Thoracic aorta (tissue), 2 donors: ENCODE results near the gene PKP4. TPM values are rescaled to one million over a fixed set of nuclear protein-coding genes. Genes with fewer than 3 reads are reported as not detected.
"Not testable (repeated sequence)": the region's sequence is repeated elsewhere in the genome, so short reads cannot be mapped to it uniquely, and the experiment has no call there.

Source experiments
- ATAC-seq: fragments of 150-250 bp; one replicate; pipeline ENCODE4 v1.8.0; 2017; ENCODE audit warnings: low read depth; ENCODE audit not compliant: insufficient number of reproducible peaks, low FRiP score
- DNase-seq: peaks from one replicate; pipeline ENCODE4 v3.0.0-alpha.2; 2020; ENCODE audit warnings: low spot score
- H3K27ac ChIP-seq, 2 donors: fragments of 200-600 bp; sonication (generic); 1 replicate in 1 of 2; 2 replicates in 1 of 2; pipeline ENCODE4 v1.5.1; 2016; ENCODE audit warnings: mild to moderate bottlenecking in 2 of 2, moderate library complexity in 2 of 2
- H3K27me3 ChIP-seq: fragments of 200-600 bp; sonication (generic); replicated peaks from 2 replicates; pipeline ENCODE4 v1.6.0; 2016; ENCODE audit warnings: mild to moderate bottlenecking; ENCODE audit not compliant: insufficient read depth
- H3K36me3 ChIP-seq: fragments of 200-600 bp; sonication (generic); one replicate; pipeline ENCODE4 v1.5.1; 2016
- H3K4me1 ChIP-seq, 2 donors: fragments of 200-600 bp; sonication (generic); 1 replicate in 1 of 2; 2 replicates in 1 of 2; pipeline versions ENCODE4 v1.5.1 to v1.6.0; 2016; ENCODE audit warnings: low read depth in 2 of 2, mild to moderate bottlenecking in 1 of 2; ENCODE audit not compliant: control insufficient read depth in 1 of 2
- H3K4me3 ChIP-seq: fragments of 200-600 bp; sonication (generic); 2 replicates; pipeline ENCODE4 v1.5.1; 2016; ENCODE audit warnings: mild to moderate bottlenecking
- H3K9me3 ChIP-seq: fragments of 200-600 bp; sonication (generic); 2 replicates; pipeline ENCODE4 v1.5.1; 2016
- CTCF ChIP-seq: fragments of 200-600 bp; sonication (generic); IDR thresholded peaks from one replicate; pipeline ENCODE4 v1.5.1; 2019; ENCODE audit warnings: antibody characterized with exemption
- total RNA-seq, 2 donors: library from RNA; depleted of rRNA; stranded (reverse); fragments of >200 nt; gene quantifications; one replicate each; pipeline versions ENCODE4 v1.1.0 to v1.2.3, GENCODE V29; 2016

The PKP4 gene
- total RNA-seq, 2 donors from 2014 or later: 28.0 to 49.1 TPM

GRCh38 chr2:158460632-158461297 lies 4.0 kb downstream of the PKP4 start:
- no peak for DNase-seq
- no peak overlapping the region for H3K4me3 ChIP-seq
- no peak for TF ChIP-seq CTCF
- no peaks in the 10 kb centered on the region for H3K27me3 ChIP-seq
- ATAC-seq: no peak
- no peaks in the 10 kb centered on the region for H3K9me3 ChIP-seq
- H3K27ac ChIP-seq: no peak overlapping the region
- peaks cover 0 to 19% of the 10 kb centered on the region in 2 donors for H3K4me1 ChIP-seq
- H3K36me3 ChIP-seq: no peaks in the 10 kb centered on the region

- DNase-seq (no peak), ATAC-seq (no peak)
- peaks cover 0 to 9% of the 10 kb centered on the region in 2 donors for H3K4me1 ChIP-seq
- H3K9me3 ChIP-seq: no peaks in the 10 kb centered on the region
- no peaks in the 10 kb centered on the region for H3K27me3 ChIP-seq
- no peak overlapping the region for H3K4me3 ChIP-seq
- H3K27ac ChIP-seq: no peak overlapping the region
- no peak for TF ChIP-seq CTCF
- H3K36me3 ChIP-seq: no peaks in the 10 kb centered on the region
Measured at GRCh38 chr2:158463496-158464095, 6.8 kb downstream of the PKP4 start.

- H3K4me1 ChIP-seq: no peaks in the 10 kb centered on the region
- H3K4me3 ChIP-seq: no peak overlapping the region
- H3K27ac ChIP-seq: no peak overlapping the region
- DNase-seq (no peak), ATAC-seq (no peak)
- no peaks in the 10 kb centered on the region for H3K9me3 ChIP-seq
- no peaks in the 10 kb centered on the region for H3K27me3 ChIP-seq
- TF ChIP-seq CTCF: peak; percentile 33
- H3K36me3 ChIP-seq: no peaks in the 10 kb centered on the region
Measured at GRCh38 chr2:158464426-158465281, 7.9 kb downstream of the PKP4 start.

GRCh38 chr2:158467248-158467647 lies 10.5 kb downstream of the PKP4 start:
- Histone ChIP-seq H3K27ac (no peak overlapping the region), H3K4me1 (no peaks in the 10 kb centered on the region), H3K27me3 (no peaks in the 10 kb centered on the region), H3K36me3 (no peaks in the 10 kb centered on the region), H3K4me3 (no peak overlapping the region), H3K9me3 (no peaks in the 10 kb centered on the region)
- ATAC-seq (no peak), DNase-seq (no peak)
- no peak for TF ChIP-seq CTCF

GRCh38 chr2:158472829-158473228 lies 16.1 kb downstream of the PKP4 start:
- ATAC-seq, H3K27me3 ChIP-seq, H3K36me3 ChIP-seq, H3K9me3 ChIP-seq, H3K27ac ChIP-seq, H3K4me1 ChIP-seq, DNase-seq, H3K4me3 ChIP-seq: not testable (repeated sequence)

- not testable (repeated sequence) for ATAC-seq, H3K27ac ChIP-seq, H3K4me3 ChIP-seq, DNase-seq, H3K27me3 ChIP-seq, H3K36me3 ChIP-seq, H3K9me3 ChIP-seq
- H3K4me1 ChIP-seq: peaks cover 5 to 14% of the 10 kb centered on the region in 2 donors
Measured at GRCh38 chr2:158473300-158473699, 16.5 kb downstream of the PKP4 start.
